ENCODE results near the gene TBC1D1.
"Not testable (repeated sequence)": the region's sequence is repeated elsewhere in the genome, so short reads cannot be mapped to it uniquely, and the experiment has no call there.

The TBC1D1 gene

GRCh38 chr4:37891260-37892159, 626 bp downstream of the TBC1D1 start:
- DNase-seq (ENCODE audit: low spot score) = no peak

- no peak for DNase-seq (ENCODE audit: low spot score)
Observed at GRCh38 chr4:37892641-37893040, 1.8 kb downstream of the TBC1D1 start.

- no peak for DNase-seq (ENCODE audit: low spot score)
Observed at GRCh38 chr4:37893164-37893563, 2.3 kb downstream of the TBC1D1 start.

GRCh38 chr4:37895271-37895670, 4.4 kb downstream of the TBC1D1 start:
- no peak for DNase-seq (ENCODE audit: low spot score)

DNA sequence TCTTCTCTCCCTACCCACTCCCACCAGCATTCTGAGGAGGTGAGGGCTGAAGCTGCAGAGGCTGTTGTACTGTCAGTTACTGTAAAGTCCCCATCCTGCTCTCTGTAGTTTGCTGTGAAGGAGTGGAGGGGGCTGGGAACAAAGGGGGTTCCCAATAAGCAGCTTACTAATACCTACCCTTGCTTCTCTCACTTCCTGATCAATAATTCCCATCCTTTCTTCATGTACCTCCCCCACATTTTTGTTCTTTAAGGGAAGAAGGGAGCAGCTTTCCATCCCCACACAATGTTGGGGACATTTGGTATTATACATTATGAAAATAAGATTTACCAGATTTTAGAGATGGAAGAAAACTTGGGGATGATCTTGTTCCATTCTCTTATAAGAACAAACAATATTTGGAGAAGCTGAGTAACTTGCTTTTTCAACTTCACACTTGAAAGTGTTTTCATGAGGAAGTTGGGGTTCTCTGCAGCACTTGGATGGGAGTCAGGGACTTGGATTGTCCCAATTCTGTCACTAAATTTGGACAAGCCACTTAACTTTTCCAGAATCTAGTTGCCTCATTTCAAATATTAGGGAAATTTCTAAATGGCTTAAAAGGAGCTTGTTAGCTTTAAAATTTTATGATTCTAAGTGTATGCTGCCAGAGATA, 5.4 kb downstream of the TBC1D1 start:
- DNase-seq (ENCODE audit: low spot score) = no peak

GRCh38 chr4:37902212-37902611, 11.3 kb downstream of the TBC1D1 start:
- DNase-seq (ENCODE audit: low spot score) = no peak

- no peak for DNase-seq (ENCODE audit: low spot score)
Observed at GRCh38 chr4:37902738-37903693, 12.1 kb downstream of the TBC1D1 start.

DNA sequence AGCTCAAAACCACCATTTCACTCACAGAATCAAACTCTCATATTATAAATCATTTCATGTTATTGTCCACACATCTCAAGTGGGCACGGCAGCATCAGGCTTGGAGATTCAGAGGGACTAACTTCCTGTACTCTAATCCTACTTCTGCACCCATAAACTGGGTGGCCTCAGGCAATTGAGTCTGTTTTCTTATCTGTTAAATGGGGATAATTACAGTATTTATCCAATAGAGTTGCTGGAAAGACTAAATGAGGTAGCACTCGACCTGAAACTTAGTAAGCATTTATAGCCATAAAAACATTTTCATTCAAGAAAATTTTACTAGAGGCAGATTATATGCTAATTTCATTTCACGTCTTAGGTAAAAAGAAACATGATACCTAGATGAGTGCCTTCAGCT, 13.0 kb downstream of the TBC1D1 start:
- DNase-seq (ENCODE audit: low spot score) = no peak

DNA sequence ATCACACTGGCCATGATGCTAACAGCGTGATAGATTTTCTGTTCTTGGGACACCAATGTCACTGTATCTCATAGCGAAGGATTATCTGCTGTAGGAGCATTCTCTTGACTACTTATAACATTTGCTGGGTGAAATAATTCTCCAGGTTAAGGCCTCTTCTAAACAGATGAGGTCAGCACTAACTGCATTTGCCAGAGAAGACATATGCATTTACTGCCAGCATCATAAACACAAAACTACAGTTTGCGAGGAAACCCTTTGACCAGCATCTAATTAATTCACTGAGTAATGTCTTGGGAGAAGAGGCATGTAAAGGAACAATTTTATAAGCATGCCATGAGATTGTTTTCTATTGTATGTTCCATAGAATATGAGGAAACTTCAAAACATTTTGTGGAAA, 13.9 kb downstream of the TBC1D1 start:
- no peak for DNase-seq (ENCODE audit: low spot score)

DNA sequence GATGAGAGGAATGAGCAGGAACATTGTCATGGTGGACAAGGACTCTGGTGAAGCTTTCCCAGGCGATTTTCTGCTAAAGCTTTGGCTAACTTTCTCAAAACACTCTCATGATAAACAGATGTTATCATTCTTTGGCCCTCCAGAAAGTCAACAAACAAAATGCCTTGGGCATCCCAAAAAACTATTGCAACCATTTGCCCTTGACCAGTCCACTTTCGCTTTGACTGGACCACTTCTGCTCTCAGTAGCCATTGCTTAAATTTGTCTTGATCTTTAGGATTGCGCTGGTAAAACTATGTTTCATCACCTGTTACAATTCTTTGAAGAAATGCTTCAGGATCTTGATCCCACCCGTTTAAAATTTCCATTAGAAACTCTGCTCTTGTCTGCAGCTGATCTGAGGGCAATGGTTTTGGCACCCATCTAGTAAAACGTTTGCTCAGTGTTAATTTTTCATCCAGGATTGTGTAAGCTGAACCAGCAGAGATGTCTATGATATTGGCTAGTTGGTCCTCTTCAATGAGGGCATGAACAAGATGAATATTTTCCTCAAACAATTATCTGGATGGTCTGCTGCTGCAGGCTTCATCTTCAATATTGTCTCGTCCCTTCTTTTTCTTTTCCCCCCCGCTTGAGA, 14.8 kb downstream of the TBC1D1 start:
- no peak for DNase-seq (ENCODE audit: low spot score)

- no peak for DNase-seq (ENCODE audit: low spot score)
Observed at GRCh38 chr4:37908488-37909331, 17.8 kb downstream of the TBC1D1 start.

DNA sequence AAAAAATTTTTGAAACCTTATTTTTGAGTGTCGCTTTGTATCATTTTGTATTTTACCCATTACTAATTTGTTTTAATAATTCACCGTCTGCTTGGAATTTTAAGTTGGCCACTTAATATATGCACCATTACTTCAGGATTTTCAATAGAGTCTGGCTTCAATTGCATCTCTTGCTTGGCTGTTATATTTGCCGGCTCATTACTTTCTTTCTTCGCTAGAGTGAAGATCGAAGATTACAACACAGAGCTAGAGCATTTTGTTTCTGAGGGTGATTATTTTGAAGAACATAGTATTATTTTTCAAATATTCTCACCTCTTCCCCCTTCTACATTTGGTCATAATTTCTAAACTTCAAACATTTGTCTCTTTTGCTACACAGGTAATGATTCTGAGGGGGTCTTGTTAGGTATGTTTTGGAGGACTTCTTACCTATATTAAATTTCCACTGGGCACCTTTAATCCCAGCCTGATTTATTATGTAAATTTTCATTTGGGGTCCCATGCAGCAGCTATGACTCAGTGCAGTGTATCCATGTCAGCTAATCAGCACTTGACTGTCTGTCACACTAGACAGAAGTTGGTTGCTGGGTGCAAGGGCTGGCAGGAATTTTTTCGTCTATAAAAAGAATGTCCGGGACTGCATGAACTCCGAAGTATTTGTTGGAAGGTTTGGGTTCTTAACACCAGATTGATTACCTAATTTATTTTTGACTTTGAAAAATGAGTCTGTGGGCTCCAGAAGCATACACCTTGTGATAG, 18.6 kb downstream of the TBC1D1 start:
- DNase-seq (ENCODE audit: low spot score) = no peak

DNA sequence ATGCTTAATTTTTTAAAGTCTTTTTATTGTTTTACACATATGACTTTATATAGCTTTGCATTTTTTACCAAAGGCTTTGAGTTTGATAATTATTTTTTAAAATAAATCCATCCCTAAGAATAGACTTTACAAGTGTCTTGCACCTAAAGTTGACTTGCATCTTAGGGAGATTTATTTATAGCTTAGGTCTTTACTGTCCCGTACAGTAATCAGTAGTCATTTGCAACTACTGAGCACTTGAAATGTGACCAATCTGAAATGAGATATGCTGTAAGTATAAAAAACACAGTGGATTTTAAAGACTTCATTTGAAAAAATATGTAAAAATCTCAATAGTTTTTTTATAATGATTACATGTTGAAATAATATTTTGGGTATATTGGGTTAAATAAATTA, 19.2 kb downstream of the TBC1D1 start:
- no peak for DNase-seq (ENCODE audit: low spot score)

DNA sequence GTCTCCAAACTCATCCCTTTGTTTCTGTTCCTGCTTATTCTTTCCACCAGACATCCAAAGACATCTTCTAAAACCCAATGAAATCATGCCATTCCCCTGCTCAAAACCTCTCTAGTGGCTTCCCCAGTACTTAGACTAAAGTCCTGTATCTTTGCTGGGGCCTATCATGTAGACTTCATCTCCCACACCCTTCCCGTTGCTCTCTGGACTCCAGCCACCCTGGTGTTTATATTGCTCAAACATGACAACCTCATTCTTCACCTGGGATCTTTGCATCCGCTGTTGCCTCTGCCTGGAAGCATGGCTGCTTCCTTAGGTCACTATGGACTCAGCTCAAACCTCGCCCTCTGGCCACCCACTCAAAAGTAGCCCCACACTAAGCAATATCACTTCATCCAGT, 23.7 kb downstream of the TBC1D1 start:
- no peak for DNase-seq (ENCODE audit: low spot score)

- DNase-seq (ENCODE audit: low spot score) = no peak
Observed at GRCh38 chr4:37917388-37917787, 26.5 kb downstream of the TBC1D1 start.

DNA sequence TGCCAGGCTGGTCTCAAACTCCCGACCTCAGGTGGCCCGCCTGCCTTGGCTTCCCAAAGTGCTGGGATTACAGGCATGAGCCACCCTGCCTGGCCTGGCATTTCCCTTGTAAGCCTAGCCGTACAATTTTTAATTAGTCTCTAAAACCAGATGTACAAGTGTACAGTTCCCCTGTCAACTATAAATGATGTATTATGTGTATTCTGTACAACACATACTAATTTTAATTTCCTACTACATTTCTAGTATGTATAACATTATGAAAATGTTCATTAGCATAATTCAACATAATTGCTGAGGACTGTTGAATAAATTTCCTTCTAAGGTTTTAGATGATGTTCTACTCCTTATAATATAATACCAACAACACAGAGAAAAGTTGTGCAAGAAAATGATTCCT, 27.8 kb downstream of the TBC1D1 start:
- DNase-seq (ENCODE audit: low spot score) = no peak

GRCh38 chr4:37922328-37922727, 31.4 kb downstream of the TBC1D1 start:
- no peak for DNase-seq (ENCODE audit: low spot score)

DNA sequence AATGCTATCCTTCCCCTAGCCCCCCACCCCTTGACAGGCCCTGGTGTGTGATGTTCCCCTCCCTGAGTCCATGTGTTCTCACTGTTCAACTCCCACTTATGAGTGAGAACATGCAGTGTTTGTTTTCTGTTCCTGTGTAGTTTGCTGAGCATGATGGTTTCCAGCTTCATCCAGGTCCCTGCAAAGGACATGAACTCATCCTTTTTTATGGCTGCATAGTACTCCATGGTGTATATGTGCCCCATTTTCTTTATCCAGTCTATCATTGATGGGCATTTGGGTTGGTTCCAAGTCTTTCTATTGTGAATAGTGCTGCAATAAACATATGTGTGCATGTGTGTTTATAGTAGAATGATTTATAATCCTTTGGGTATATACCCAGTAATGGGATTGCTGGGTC, 32.2 kb downstream of the TBC1D1 start:
- not testable (repeated sequence) for DNase-seq (ENCODE audit: low spot score)

DNA sequence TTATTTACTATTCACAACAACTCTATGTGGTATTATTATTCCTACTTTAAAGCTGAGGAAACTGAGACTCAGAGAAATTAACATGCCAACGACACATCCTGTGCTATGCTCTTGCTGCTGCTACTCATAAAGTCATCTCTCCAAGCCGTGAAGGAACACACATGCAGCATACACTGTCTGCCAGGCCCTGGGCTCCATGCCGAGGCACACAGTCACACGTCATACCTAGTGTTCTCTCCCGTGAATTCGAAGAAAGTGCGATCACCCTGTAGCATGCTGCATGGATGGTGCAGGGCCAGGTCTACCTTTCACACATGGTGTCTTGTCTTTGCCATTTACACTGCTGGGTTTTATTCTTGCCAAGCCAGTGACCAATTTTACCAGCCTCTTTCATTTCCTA, 34.1 kb downstream of the TBC1D1 start:
- DNase-seq (ENCODE audit: low spot score) = no peak

GRCh38 chr4:37927434-37927833, 36.5 kb downstream of the TBC1D1 start:
- DNase-seq (ENCODE audit: low spot score) = no peak
